Mesenchymal stem cell (in vitro differentiated cells and primary cell): ENCODE measurements around the gene KREMEN1.
A peak's percentile ranks its signal among the peaks of the same experiment; 100 is the strongest.

Experiments
- DNase-seq: peaks from one replicate; pipeline ENCODE4 v3.0.0-alpha.2; 2013
- H2AFZ ChIP-seq: one replicate; pipeline ENCODE4 v1.6.1; 2013; ENCODE audit warnings: low read depth, mild to moderate bottlenecking, control low read depth, inconsistent platforms, low read length, moderate library complexity
- H2AK5ac ChIP-seq: 2 replicates; pipeline ENCODE4 v1.6.1; 2013; ENCODE audit warnings: low read length, moderate library complexity, mild to moderate bottlenecking, inconsistent platforms; ENCODE audit not compliant: severe bottlenecking
- H2BK120ac ChIP-seq: one replicate; pipeline ENCODE4 v1.6.1; 2013; ENCODE audit warnings: low read depth, mild to moderate bottlenecking, inconsistent platforms, low read length, moderate library complexity
- H2BK12ac ChIP-seq, 2 experiments: one replicate each; pipeline ENCODE4 v1.6.1; 2013; ENCODE audit warnings: inconsistent platforms in 2 of 2, low read length in 2 of 2, mild to moderate bottlenecking in 2 of 2, moderate library complexity in 2 of 2, control low read depth in 1 of 2
- H2BK15ac ChIP-seq: one replicate; pipeline ENCODE4 v1.6.1; 2013; ENCODE audit warnings: mild to moderate bottlenecking, low read depth, inconsistent platforms; ENCODE audit not compliant: poor library complexity, severe bottlenecking
- H2BK5ac ChIP-seq: 2 replicates; pipeline ENCODE4 v1.6.1; 2013; ENCODE audit warnings: low read depth, mild to moderate bottlenecking, low read length, control low read depth, inconsistent platforms; ENCODE audit not compliant: poor library complexity, severe bottlenecking
- H3K14ac ChIP-seq, 2 experiments: one replicate each; pipeline ENCODE4 v1.6.1; 2013; ENCODE audit warnings: inconsistent platforms in 2 of 2, low read length in 2 of 2, control low read depth in 1 of 2, mild to moderate bottlenecking in 1 of 2, moderate library complexity in 1 of 2
- H3K18ac ChIP-seq, 2 experiments: one replicate each; pipeline ENCODE4 v1.6.1; 2013; ENCODE audit warnings: inconsistent platforms in 2 of 2, low read length in 2 of 2, control low read depth in 1 of 2, low read depth in 1 of 2, mild to moderate bottlenecking in 1 of 2
- H3K23ac ChIP-seq, 2 experiments: one replicate each; pipeline ENCODE4 v1.6.1; 2013; ENCODE audit warnings: inconsistent platforms in 2 of 2, low read length in 2 of 2, mild to moderate bottlenecking in 2 of 2, moderate library complexity in 2 of 2, control low read depth in 1 of 2
- H3K27ac ChIP-seq: 2 replicates; pipeline ENCODE4 v1.5.1; 2013; ENCODE audit warnings: mild to moderate bottlenecking, moderate library complexity, low read length, control low read depth, inconsistent platforms; ENCODE audit not compliant: poor library complexity, severe bottlenecking
- H3K27me3 ChIP-seq, 2 experiments: 2 replicates each; pipeline versions ENCODE4 v1.6.1 to v1.7.0; 2013; ENCODE audit warnings: low read length in 2 of 2, mild to moderate bottlenecking in 2 of 2, moderate library complexity in 2 of 2, control low read depth in 1 of 2, inconsistent platforms in 1 of 2; ENCODE audit not compliant: control insufficient read depth in 1 of 2, insufficient read depth in 1 of 2
- H3K36me3 ChIP-seq, 2 experiments: 2 replicates each; pipeline versions ENCODE4 v1.6.1 to v1.7.0; 2013; ENCODE audit warnings: low read length in 2 of 2, control low read depth in 1 of 2, inconsistent platforms in 1 of 2, low read depth in 1 of 2, mild to moderate bottlenecking in 1 of 2; ENCODE audit not compliant: insufficient read depth in 2 of 2, control insufficient read depth in 1 of 2
- H3K4ac ChIP-seq, 2 experiments: one replicate each; pipeline ENCODE4 v1.6.1; 2013; ENCODE audit warnings: inconsistent platforms in 2 of 2, low read length in 2 of 2, mild to moderate bottlenecking in 2 of 2, moderate library complexity in 2 of 2, control low read depth in 1 of 2, low read depth in 1 of 2
- H3K4me1 ChIP-seq: 2 replicates; pipeline ENCODE4 v1.6.1; 2013; ENCODE audit warnings: low read depth, low read length, control low read depth; ENCODE audit not compliant: control insufficient read depth, insufficient read depth
- H3K4me2 ChIP-seq: 2 replicates; pipeline ENCODE4 v1.6.1; 2013; ENCODE audit warnings: low read length, mild to moderate bottlenecking, inconsistent platforms; ENCODE audit not compliant: poor library complexity, severe bottlenecking
- H3K4me3 ChIP-seq, 2 experiments: 2 replicates each; pipeline versions ENCODE4 v1.5.1 to v1.7.0; 2013; ENCODE audit warnings: low read length in 2 of 2, mild to moderate bottlenecking in 2 of 2, control low read depth in 1 of 2, low read depth in 1 of 2; ENCODE audit not compliant: insufficient read depth in 1 of 2
- H3K79me1 ChIP-seq: replicated peaks from 2 replicates; pipeline ENCODE4 v1.6.1; 2013; ENCODE audit warnings: mild to moderate bottlenecking, control low read depth, low read length, inconsistent platforms; ENCODE audit not compliant: poor library complexity, severe bottlenecking
- H3K9ac ChIP-seq: 2 replicates; pipeline ENCODE4 v1.7.0; 2013; ENCODE audit warnings: mild to moderate bottlenecking, low read length, moderate library complexity
- H3K9me3 ChIP-seq: 2 replicates; pipeline ENCODE4 v1.7.0; 2013; ENCODE audit warnings: mild to moderate bottlenecking, low read length; ENCODE audit not compliant: control insufficient read depth
- H4K8ac ChIP-seq: one replicate; pipeline ENCODE4 v1.6.1; 2013; ENCODE audit warnings: inconsistent platforms, mild to moderate bottlenecking, low read length, moderate library complexity
- H4K91ac ChIP-seq: one replicate; pipeline ENCODE4 v1.6.1; 2013; ENCODE audit warnings: mild to moderate bottlenecking, low read length, inconsistent platforms
- WGBS: methylation state at CpG from one replicate; pipeline ENCODE4 v1.1.7; 2013; ENCODE audit warnings: mixed read lengths; 5-methylcytosine and 5-hydroxymethylcytosine counted together

The KREMEN1 gene

GRCh38 chr22:29129808-29130140 is 56.9 kb downstream of the KREMEN1 start:
- Histone ChIP-seq H3K4ac (peak overlapping the region in 1 of 2 experiments; percentile 59), H3K4me3 (no peak overlapping the region), H2AFZ (no peak overlapping the region), H2BK12ac (no peak overlapping the region), H3K9me3 (peaks cover 4% of the 10 kb centered on the region), H3K9ac (no peak overlapping the region), H3K4me1 (peaks cover 6% of the 10 kb centered on the region), H4K91ac (no peak overlapping the region), H3K18ac (peak overlapping the region in 1 of 2 experiments; percentile 81), H3K36me3 (peaks cover 0 to 30% of the 10 kb centered on the region in 2 experiments), H2BK120ac (no peak overlapping the region), H2AK5ac (no peak overlapping the region), H3K4me2 (no peak overlapping the region), H3K23ac (no peak overlapping the region), H3K14ac (no peak overlapping the region), H3K27me3 (no peaks in the 10 kb centered on the region), H3K27ac (no peak overlapping the region), H3K79me1 (no peaks in the 10 kb centered on the region), H2BK5ac (no peak overlapping the region), H2BK15ac (no peak overlapping the region), H4K8ac (no peak overlapping the region)
- 100% methylated on average over 1 of the region's 2 CpGs for WGBS
- no peak for DNase-seq

GRCh38 chr22:29130476-29130875 is 57.6 kb downstream of the KREMEN1 start:
- H3K9ac ChIP-seq: no peak overlapping the region
- H3K4me2 ChIP-seq: no peak overlapping the region
- H3K4me1 ChIP-seq: peaks cover 6% of the 10 kb centered on the region
- no peak overlapping the region for H2AFZ ChIP-seq
- H2BK120ac ChIP-seq: no peak overlapping the region
- H3K4me3 ChIP-seq: no peak overlapping the region
- no peak overlapping the region for H2BK5ac ChIP-seq
- H3K14ac ChIP-seq: peak overlapping the region in 1 of 2 experiments; percentile 60
- WGBS: 100% methylated on average over 3 of the region's 4 CpGs
- peak overlapping the region in 1 of 2 experiments; percentile 8 for H3K18ac ChIP-seq
- H2BK12ac ChIP-seq: no peak overlapping the region
- H2AK5ac ChIP-seq: no peak overlapping the region
- H3K27me3 ChIP-seq: no peaks in the 10 kb centered on the region
- no peak overlapping the region for H3K23ac ChIP-seq
- H4K91ac ChIP-seq: no peak overlapping the region
- no peak overlapping the region for H3K27ac ChIP-seq
- DNase-seq: no peak
- H3K79me1 ChIP-seq: no peaks in the 10 kb centered on the region
- H3K9me3 ChIP-seq: peaks cover 4% of the 10 kb centered on the region
- H4K8ac ChIP-seq: no peak overlapping the region
- H2BK15ac ChIP-seq: no peak overlapping the region
- peaks cover 0 to 31% of the 10 kb centered on the region in 2 experiments for H3K36me3 ChIP-seq
- H3K4ac ChIP-seq: no peak overlapping the region

- Histone ChIP-seq H2BK15ac (no peak overlapping the region), H3K4me1 (peaks cover 5% of the 10 kb centered on the region), H2AK5ac (no peak overlapping the region), H3K23ac (no peak overlapping the region), H3K27ac (no peak overlapping the region), H4K91ac (no peak overlapping the region), H3K79me1 (no peaks in the 10 kb centered on the region), H3K36me3 (peaks cover 0 to 32% of the 10 kb centered on the region in 2 experiments), H3K4me3 (no peak overlapping the region), H3K27me3 (no peaks in the 10 kb centered on the region), H2AFZ (no peak overlapping the region), H3K4ac (no peak overlapping the region), H2BK12ac (no peak overlapping the region), H3K18ac (no peak overlapping the region), H3K9me3 (peaks cover 4% of the 10 kb centered on the region), H3K9ac (no peak overlapping the region), H2BK120ac (no peak overlapping the region), H4K8ac (no peak overlapping the region), H2BK5ac (no peak overlapping the region), H3K4me2 (no peak overlapping the region), H3K14ac (no peak overlapping the region)
- no peak for DNase-seq
- no CpG with 5 or more reads among the region's 2 CpGs for WGBS
These were observed 60.8 kb downstream of the KREMEN1 start for GRCh38 chr22:29133603-29134133.

GRCh38 chr22:29134448-29134847 is 61.6 kb downstream of the KREMEN1 start:
- 96% methylated on average over 2 of the region's 4 CpGs for WGBS
- Histone ChIP-seq H2BK120ac (no peak overlapping the region), H2BK12ac (no peak overlapping the region), H2AFZ (no peak overlapping the region), H3K27ac (no peak overlapping the region), H3K9ac (no peak overlapping the region), H3K4me2 (no peak overlapping the region), H4K8ac (no peak overlapping the region), H3K4me1 (peaks cover 2% of the 10 kb centered on the region), H2BK15ac (no peak overlapping the region), H3K23ac (no peak overlapping the region), H4K91ac (no peak overlapping the region), H3K18ac (no peak overlapping the region), H3K79me1 (no peaks in the 10 kb centered on the region), H3K36me3 (peaks cover 0 to 38% of the 10 kb centered on the region in 2 experiments), H3K27me3 (no peaks in the 10 kb centered on the region), H3K14ac (no peak overlapping the region), H3K4me3 (no peak overlapping the region), H2AK5ac (no peak overlapping the region), H2BK5ac (no peak overlapping the region), H3K9me3 (peaks cover 4% of the 10 kb centered on the region), H3K4ac (no peak overlapping the region)
- DNase-seq: no peak
